ENCODE results near the gene SLC9A9.
"Not testable (repeated sequence)": the region's sequence is repeated elsewhere in the genome, so short reads cannot be mapped to it uniquely, and the experiment has no call there.

The SLC9A9 gene

DNA sequence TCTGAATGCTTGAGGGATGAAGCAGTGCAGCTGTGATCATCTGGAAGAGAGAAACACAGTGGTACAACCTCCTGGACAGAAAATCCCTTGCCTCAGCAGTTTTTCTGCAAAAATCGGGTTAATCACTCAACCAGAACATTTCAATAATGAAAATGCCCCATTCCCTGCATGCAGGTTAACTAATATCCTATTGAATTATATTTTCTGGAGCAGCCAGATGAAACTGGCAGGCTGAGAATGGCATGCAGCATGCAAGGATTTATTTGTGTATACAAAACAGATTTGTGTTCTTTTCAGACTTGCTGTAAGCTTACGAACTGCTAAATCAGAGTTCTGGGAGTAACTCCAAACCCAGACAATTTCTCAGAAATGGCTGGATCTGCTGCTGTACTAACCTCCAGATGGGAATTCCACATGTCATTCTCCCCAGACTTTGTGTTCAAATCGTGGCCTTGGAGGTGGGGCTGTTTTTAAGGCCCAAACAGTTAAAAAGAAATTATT lies 39.1 kb downstream of the SLC9A9 start:
- no peak for DNase-seq (ENCODE audit: low read depth)

DNA sequence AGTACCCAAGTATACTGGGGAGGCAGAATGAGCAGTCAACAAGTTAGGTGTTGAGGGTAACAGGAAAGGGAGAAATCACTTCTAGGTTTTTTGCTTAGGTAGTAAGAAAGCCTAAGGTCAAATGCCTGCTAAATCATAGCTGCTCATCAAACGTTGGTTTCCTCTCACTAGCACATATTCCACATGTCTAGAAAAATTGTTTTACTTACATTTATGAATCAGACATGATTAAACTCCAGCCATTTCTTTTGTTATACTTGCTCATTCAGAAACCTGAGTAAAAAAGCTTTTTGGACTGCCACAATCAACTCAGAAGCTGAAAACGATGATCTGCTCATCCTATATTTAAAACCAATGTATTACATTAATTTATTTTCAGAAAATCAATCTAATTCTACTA lies 40.2 kb downstream of the SLC9A9 start:
- no peak for DNase-seq (ENCODE audit: low read depth)

DNA sequence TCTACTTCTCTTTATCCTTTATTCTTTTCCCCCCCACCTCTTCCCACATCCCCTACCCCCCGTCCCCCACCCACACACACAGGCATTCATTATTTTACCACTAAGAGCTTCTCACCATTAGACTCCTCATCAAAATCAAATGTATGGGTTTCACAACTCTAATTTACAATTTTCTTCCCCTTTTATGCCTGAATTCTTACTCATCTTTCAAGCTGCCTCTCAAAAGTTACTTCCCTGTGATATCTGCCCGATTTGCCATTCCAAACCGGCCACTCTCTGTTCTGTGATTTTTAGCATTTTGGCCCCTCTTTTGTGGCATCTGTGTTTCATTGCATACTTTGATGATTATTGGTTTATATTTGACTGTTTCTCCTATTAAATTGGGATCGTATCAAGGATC lies 42.2 kb downstream of the SLC9A9 start:
- no peak for DNase-seq (ENCODE audit: low read depth)

DNA sequence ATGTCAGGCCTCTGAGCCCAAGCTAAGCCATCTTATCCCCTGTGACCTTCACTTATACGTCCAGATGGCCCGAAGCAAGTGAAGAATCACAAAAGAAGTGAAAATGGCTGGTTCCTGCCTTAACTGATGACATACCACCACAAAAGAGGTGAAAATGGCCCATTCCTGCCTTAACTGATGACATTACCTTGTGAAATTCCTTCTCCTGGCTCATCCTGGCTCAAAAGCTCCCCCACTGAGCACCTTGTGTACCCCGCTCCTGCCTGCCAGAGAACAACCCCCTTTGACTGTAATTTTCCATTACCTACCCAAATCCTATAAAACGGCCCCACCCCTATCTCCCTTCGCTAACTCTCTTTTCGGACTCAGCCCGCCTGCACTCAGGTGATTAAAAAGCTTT lies 42.8 kb downstream of the SLC9A9 start:
- DNase-seq (ENCODE audit: low read depth): not testable (repeated sequence)

DNA sequence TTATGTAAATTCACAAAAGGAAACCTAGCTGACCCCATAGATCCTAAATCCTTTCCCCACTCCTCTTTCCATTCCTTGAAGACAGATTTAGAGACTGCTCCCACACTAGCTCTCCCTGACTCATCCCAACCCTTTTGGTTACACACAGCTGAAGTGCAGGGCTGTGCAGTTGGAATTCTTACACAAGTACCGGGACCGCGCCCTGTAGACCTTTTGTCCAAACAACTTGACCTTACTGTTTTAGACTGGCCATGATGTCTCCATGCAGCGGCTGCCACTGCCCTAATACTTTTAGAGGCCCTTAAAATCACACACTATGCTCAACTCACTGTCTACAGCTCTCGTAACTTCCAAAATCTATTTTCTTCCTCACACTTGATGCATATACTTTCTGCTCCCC lies 47.2 kb downstream of the SLC9A9 start:
- not testable (repeated sequence) for DNase-seq (ENCODE audit: low read depth)

DNA sequence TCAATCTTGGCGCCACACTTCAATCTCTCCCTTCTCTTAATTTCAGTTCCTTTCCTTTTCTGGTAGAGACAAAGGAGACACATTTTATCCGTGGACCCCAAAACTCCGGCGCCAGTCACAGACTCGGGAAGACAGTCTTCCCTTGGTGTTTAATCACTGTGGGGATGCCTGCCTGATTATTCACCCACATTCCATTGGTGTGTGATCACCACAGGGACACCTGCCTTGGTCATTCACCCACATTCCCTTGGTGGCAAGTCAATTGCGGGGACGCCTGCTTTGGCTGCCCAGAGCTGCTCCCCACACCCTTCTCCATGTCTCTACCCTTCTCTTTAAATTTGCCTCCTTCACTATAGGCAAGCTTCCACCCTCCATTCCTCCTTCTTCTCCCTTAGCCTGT lies 50.1 kb downstream of the SLC9A9 start:
- not testable (repeated sequence) for DNase-seq (ENCODE audit: low read depth)

DNA sequence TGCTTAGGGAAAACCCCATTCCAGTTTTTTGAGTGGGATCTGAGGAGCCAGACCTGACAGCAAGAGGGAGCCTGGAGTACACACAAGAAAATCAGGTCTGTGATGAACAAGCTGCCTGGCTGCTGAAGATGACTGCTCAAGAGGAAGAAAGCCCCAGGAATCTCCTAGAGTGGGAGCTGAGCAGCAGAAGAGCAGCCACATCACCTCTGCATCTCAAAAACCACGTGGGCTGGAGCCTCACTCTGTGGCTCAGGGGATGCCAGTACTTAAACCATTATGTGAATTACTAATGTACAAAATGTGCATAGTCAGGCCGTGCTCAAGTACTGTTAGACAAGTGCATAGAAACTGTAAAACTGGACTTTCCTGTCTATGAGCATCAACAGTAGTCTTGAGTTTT lies 52.4 kb downstream of the SLC9A9 start:
- no peak for DNase-seq (ENCODE audit: low read depth)

DNA sequence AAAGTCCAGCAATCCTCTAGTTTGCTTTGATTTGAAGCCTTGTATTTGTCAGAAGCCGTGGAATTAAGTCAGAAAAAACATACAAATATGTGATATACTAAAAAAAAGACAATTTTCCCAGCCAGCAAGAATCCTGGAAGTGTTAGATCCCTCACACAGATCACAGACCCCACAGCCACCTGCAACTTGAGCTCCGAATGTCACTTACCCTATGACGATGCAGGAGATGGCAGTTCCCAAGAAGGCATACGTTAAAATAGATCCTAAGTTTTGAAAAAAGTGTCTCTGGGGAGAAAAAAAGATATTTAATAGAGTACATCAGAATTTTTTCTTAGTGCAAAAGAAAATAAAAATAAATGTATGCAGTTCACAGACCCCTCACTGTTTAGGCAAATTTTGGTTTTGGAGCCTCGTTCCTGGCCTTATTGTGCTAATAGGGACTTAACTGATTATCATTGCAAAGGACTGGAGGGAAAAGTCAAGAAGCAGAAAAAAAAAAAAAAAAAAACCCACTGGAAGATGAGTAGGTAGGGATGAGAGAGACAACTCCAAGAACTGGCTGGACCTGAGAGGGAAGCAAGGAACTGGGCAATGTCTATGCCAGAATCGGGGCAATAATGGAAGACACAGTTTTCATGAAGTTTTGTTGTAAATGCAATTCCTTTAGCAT lies 53.3 kb downstream of the SLC9A9 start:
- no peak for DNase-seq (ENCODE audit: low read depth)

DNA sequence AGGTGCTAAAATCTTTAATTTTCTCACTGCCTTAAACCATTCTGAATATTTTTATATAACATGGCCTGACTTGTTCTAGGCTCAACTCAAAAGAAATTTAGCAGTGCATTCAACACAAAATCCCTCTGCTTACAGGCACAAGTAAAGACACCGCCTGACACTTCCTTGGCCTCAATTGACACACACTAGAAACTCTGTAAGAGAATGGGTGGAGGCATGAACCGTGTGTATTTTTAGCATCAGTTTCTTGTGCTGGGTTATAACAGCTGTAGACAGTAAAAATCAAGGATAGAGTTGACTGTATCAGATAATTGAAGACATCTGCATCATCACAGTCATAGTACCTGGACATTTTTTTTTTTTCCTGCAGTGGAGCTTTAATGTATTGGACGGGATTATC lies 54.3 kb downstream of the SLC9A9 start:
- DNase-seq (ENCODE audit: low read depth): no peak

DNA sequence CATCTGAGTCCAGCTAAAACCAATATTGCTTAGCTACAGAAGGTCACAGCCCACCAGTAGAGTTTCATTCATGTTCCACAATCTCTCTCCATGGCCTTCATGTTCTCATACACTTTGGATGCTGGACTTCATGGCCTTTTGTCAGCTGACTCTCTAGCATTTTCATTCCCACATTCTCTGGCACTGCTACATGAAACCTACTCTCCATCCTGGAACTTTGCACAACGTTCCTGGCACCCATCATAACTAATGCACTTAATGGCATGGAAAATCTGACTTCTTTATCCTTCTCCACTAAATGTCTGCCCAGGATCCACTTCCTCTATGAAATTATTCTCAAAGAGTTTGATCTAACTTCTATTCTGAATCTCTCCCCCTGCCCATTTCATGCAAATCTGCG lies 56.9 kb downstream of the SLC9A9 start:
- DNase-seq (ENCODE audit: low read depth): no peak

DNA sequence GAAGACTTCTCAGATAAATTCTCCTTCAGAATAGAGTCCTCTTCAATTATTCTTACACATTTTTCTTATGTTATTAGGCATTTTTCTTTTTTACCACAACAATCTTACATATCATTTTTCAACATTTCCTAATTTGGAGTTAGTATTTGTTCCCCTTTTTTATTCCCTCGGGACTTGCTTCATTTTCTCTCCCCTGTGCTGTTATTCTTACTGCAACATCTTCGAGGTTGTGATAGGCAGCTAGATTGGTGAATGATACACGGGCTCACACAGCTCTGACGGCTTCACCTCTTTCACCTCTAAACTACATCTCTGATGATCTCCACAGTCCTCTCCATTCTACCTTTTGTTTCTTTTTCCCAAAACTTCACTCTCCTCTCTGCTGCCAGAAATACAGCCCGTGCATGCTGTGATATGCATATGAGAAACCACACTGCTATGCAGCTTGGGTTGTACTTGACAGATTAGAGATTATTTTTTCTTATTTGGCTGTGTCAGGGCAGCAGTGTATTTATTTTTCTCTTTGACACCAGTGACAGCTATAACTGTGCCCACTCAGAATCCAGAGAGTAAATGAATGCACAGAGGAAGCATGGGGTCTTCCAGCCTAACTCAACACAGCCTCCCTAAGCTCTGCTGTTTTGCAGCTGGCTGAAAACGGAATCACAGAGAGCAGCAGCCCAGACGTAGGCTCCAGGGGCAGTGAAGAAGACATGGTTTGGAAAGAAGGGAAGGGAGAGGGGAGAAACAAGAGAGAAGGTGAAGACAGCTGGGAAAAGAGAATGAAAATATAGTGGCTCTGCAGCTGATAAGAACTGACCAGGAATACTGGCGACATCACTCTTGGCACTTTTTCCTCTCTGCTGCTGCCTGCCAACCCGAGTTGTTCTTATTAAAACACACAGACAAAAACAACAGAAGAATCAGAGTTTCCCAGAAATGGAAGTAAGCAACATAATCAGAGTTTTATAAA lies 61.8 kb downstream of the SLC9A9 start:
- no peak for DNase-seq (ENCODE audit: low read depth)

DNA sequence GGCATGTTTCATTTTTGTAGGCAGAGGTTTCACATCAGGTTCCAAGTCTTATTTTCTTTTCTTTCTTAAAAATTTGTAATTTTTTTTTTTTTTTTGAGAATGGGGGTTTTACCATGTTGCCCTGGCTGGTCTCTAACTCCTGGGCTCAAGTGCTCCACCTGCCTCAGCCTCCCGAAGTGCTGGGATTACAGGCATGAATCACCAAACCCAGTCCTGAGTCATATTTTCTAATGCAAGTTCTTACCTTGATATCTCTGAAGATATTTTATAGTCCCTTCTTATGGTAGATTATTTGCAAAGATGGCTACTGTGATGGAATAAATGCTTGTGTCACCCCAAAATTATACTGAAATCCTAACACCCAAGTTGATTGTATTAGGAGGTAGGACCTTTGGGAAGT lies 63.8 kb downstream of the SLC9A9 start:
- DNase-seq (ENCODE audit: low read depth): no peak

DNA sequence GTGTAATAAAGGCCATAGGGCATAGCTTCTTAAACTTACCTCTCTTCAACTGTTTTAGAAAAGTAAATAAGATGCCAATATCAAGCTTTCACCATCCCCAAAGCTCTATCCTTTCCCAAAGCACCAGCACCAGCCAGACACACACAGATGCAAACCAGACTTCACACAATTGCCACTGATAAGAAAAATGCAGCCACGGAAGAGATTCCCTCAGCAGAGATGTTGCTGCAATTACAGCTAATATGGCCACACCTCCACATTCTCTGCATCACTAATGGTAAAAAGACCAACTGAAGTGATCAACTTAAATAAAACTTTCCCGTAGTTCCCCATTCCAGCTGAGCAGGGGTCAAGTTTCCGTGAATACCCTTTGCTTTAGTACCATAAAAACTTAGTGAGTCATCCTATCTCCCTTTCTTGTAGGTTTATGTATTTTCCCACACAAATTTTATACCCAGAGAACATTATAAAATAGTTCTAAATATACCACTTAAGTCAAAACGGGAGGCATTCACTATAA lies 64.4 kb downstream of the SLC9A9 start:
- no peak for DNase-seq (ENCODE audit: low read depth)

DNA sequence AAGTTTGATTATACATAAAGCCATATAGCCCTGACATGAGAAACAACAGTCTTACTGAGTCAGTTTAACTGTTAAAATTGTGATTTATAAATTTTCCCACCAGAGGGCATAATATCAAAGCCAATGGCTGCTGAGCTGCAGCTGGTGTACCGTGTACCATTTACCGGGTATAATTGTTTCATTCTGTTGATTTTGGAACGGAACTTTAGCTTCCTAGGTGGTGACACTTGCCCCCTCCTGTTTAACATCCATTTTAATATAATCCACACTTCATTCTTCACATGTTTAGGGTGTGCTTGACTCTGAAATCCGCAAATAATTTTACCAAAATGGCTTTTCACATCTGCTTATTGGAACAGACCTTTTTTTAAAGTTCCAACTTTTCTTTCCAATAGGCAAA lies 72.8 kb downstream of the SLC9A9 start:
- no peak for DNase-seq (ENCODE audit: low read depth)

DNA sequence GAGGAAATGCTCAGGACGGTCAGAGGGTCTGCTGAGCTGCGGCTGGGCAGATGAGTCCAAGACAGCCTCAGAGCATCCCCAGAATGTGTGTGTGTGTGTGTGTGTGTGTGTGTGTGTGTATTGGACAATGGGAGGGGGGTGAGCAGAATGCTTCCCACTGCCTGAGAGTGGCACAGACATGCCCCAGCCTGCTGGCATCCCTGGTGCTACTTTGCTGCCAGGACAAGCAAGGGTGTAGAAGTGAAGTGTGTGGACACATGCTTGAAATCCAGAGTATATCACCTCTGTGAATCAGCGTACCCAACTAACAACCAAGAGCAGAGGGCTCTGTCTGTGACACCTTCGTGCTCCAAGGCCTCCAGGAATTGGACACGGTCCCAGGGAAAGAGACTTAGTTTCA lies 76.3 kb downstream of the SLC9A9 start:
- DNase-seq (ENCODE audit: low read depth): no peak

DNA sequence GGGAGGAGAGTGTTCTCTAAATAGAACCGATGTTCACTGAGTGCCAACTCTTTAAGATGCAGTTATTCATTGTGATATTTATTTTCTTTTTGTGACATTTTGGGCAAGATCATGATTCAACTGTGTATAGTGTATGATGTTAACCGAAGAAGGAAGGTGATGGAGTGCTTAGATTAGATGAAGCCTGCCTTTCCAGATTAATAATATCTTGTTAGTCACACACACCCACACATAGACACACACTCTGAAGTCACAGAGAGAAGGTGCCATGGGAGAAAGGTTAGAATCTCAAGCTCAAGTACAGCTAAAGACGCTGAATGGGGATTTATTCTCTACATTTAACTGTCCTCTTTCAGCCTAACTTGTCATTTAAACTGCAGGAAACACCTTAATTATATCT lies 77.0 kb downstream of the SLC9A9 start:
- no peak for DNase-seq (ENCODE audit: low read depth)

DNA sequence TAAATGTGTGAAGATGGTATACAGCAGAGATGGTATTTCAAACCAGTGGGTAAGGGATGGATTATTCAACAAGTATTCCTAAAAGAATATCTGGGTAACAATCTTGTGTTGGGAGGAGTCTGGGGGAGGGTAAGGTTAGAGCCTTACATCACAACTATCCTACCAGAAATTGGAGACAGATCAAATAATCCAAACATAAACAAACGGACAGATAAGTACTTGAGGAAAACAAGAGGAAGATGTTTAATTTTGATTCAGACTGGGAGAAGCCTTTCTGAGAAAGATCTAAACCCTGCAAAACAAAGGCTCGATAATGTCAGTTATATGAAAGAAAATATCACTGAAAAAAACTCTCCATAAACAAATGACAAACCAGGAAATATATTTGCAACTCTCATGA lies 77.9 kb downstream of the SLC9A9 start:
- no peak for DNase-seq (ENCODE audit: low read depth)

DNA sequence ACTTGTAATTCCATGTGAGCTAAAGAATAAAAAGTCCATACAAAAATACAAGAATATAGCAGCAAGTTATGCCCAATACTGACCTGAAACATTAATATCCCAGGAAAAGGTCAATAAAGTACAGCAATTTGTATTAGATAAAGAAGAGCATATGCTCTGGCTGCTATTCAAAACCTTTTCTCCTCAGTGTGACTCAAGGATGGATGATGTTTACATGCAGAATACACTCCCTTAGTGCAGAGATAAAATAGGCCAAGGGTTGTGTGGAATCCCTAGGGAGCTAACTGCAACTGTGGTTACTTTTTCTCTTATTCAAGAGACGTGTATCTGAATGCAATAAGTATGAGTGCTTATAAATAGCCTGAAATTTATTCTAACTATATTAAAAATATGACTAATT lies 78.7 kb downstream of the SLC9A9 start:
- no peak for DNase-seq (ENCODE audit: low read depth)

DNA sequence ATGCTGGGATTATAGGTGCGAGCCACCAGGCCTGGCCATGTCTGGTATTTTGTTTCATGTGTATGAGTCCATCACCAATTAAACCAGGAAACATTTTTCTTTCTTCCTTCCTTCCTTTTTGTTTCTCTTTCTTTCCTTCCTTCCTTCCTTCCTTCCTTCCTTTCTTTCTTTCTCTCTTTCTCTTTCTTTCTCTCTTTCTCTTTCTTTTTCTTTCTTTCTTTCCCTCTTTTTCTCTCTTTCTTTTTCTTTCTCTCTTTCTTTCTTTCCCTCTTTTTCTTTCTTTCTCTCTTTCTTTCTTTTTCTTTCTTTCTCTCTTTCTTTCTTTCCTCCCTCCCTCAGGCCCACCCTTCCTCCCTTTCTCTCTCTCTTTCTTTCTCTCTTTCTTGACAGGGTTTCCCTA lies 83.4 kb downstream of the SLC9A9 start:
- no peak for DNase-seq (ENCODE audit: low read depth)

DNA sequence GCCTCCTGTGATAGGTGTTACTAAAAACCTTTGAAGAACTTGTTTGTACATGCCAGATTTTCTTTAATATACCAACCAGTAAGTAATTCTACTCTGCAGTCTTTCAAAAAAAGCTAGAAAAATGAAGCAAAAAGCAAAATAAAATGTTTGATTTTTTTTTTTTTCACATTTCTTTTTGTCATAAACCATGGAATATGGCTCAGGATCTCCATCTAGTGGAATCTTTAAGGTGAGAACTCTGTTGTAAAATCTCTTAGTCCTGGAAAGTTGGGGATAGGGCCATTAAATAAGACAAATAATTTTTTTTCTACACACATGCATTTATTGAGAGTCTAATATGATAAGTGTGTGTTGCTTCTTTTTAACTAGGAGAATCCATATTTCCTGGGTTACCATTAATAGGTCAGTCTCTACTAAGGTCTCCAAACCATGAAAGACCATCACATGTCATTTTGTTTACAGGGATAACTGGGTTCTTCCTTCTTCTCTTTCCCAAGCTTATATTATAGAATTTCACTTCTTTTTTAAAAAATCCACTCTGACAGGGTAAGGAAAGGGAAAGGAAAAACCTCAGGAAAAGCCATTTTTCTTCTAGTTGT lies 84.6 kb downstream of the SLC9A9 start:
- DNase-seq (ENCODE audit: low read depth): no peak

DNA sequence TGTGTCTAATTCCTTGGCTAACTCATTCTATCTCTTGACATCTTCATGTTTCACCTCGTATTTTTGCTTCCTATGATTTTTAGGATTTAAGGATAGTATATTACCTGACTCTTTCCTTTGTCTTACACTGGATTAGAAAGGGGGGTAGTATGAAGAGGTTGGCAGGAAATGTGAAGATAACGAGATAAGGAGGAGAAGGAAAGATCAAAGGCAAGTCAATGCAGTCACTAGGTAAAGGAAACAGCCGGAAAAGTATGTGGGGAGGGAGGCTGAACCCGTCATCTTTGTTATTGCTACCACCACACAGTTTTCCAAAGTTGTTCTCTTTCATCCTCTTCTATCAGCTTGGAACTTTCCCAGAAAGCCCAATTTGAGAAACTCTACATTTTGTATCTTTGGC lies 90.6 kb downstream of the SLC9A9 start:
- DNase-seq (ENCODE audit: low read depth): no peak

DNA sequence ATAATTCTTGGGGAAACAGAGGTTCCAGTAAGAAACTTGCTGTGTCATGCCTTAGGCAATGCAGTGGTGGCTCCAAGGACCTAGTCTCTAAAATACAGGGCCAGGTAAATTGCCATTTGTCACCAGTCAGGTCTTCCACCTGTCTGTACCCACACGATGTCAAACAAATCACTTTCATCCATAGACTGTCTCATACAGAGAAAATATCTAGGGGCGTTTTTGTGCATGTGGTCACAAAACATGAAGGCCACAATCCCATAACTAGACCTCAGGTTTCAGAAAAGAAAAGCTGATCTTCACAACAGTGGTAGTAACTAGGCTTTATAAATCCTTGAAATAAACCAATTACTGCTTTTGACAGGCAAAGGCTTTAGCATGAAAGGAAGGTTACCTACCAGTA lies 92.3 kb downstream of the SLC9A9 start:
- no peak for DNase-seq (ENCODE audit: low read depth)

DNA sequence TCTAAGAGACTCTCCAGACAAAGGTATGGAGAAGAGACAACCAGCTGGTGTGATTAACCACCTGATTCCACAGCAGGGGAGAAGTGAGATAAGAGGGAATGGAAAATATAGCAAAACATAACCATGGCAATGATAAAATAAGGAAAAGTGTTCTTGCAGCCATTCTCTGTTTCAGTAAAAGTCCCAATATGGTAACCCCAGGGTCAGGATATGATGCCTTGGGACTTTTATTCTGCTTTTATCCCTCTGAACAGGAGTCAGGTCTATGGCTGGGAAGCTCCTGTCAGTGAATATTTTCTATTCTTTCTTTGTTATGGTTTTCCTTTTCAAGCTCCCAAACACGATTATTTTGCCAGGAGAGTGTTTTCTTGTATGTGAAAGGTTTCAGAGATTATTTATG lies 94.2 kb downstream of the SLC9A9 start:
- DNase-seq (ENCODE audit: low read depth): no peak

Measured in stimulated activated CD8-positive, alpha-beta memory T cell treated with anti-CD3 and anti-CD28 coated beads, Interleukin-15, amount 100 ng/mL, for 24 hours (primary cell).